HG03064 (cell line): ENCODE data around the gene TP53BP1.

ENCODE experiments used
- ATAC-seq: cut with Tn5 transposase; IDR thresholded peaks from one replicate; pipeline ENCODE4 v1.9.1; 2021; ENCODE audit warnings: low read depth; ENCODE audit not compliant: unreplicated experiment

TP53BP1 gene

GRCh38 chr15:43518197-43518761 lies 25.3 kb upstream of the TP53BP1 start:
- ATAC-seq: no peak

- no peak for ATAC-seq
Observed at GRCh38 chr15:43517354-43518196, 24.6 kb upstream of the TP53BP1 start, which contains the start of gene MAP1A. MAP1A (plus strand) TSS chr15:43517608; CDS start chr15:43521474, 3,866 bp downstream.

DNA sequence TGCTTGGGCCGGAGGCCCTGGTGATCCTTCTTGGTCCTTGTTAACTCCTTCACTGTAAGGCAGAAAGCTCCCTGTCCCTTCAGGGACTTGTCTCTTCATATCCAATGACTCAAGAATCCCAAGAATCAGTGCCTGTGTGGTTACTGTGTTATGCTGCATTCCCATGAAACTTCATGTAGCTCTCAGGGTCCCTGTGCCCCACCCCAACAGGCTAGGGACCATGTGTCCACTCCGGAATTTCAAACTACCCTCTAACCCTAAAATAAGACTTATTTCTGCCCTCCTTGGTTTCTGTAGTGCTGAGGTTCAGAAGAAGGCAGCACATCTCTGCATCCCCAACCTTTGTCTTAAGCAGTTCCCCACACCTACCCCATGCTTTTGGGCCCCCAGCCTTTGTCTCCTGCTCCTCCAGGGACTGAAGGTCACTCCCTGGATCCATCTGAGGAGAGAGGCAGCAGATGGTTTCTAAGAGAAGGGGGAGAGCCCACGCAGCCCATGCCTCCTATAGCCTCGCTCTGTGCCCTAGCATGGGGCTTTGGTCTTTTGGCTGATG lies 23.9 kb upstream of the TP53BP1 start:
- no peak for ATAC-seq

DNA sequence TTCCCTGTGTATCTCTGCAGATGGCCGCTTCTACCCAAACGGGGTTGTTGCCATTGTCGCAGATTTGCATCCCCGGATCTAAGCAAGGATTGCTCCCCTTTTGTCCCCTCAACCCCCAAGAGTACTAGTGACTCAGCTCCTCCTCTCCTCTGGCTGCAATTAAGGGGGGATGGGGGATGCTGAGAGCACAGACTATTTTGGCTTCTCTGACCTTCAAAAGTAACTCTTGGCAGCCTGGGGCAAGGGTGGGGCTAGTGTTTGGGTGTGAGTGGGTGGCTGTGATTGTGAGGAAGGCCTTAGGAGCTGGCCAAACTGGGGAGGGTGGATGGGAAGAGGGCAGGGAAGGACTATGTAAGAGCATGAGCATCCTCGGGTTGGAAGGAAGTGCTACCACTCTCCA lies 23.2 kb upstream of the TP53BP1 start:
- no peak for ATAC-seq

DNA sequence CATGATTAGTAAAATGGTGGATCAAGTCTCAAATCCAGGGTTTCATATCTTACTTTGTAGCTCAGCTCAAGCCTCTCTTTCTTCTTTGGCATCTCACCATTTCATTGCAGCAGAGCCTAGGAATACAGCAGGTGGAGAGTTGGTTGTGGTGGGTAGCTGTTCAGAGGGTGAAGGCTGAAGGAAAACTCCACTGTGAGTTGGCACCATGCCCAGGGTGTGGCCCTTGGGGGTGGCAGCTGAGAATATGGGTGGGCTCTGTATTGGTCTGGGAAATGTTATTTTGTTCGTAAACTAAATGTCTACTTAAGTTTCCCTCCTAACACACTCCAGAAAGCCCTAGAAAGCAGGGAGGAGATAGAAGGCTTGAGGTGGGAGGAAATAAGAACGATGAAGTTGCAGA lies 22.8 kb upstream of the TP53BP1 start:
- ATAC-seq: no peak

DNA sequence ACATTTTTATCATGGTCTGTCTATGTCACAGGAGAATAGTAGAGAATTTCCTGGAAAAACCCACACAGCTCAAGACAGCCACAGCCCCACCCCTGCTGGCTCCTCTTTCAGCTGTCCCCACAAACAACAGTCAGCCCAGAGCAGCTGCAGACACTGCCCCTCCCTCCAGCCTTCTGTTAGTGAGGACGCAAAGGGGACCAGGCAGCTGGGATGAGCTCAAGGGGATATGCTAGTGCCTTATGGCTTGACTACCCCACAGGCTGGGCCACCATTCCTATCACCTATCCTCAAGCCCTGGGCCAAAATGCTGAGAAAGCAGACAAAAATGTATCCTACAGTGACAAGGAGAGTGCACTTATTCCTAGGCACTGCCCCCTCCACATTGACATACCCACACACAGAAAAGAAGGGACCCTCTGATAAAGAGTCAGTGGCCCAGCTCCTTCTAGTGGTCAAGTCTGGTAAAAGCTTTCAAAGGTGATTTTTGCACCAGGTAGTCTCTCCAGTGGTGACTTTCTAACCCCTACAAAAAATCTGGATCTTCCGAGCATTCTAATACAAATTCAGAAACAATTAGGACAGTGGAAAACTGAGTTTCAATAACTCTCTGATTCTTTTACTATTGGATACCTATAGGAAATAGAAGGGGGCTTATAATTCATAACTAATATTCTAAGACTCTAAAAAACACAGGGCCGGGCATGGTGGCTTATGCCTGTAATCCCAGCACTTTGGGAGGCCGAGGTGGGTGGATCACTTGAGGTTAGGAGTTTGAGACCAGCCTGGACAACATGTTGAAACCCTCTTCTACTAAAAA lies 21.5 kb upstream of the TP53BP1 start:
- no peak for ATAC-seq

DNA sequence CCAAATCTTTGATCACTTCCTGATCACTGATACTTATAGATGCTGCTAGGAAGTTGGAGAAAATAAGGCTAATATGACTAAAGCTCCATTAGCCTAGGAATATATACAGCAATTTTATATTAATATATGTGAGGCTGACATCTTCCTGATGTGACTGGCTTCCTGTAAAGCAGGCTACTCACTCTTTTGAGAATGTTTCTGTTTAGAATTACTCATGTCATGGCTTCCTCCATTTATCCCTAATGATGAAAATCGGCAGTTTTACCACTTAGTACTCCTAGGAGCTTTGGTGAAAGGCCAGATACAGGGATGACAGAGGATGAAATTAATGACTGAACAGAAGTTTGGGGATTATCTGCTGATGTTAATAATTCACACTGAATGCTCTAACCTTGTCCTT lies 20.6 kb upstream of the TP53BP1 start:
- ATAC-seq: no peak

DNA sequence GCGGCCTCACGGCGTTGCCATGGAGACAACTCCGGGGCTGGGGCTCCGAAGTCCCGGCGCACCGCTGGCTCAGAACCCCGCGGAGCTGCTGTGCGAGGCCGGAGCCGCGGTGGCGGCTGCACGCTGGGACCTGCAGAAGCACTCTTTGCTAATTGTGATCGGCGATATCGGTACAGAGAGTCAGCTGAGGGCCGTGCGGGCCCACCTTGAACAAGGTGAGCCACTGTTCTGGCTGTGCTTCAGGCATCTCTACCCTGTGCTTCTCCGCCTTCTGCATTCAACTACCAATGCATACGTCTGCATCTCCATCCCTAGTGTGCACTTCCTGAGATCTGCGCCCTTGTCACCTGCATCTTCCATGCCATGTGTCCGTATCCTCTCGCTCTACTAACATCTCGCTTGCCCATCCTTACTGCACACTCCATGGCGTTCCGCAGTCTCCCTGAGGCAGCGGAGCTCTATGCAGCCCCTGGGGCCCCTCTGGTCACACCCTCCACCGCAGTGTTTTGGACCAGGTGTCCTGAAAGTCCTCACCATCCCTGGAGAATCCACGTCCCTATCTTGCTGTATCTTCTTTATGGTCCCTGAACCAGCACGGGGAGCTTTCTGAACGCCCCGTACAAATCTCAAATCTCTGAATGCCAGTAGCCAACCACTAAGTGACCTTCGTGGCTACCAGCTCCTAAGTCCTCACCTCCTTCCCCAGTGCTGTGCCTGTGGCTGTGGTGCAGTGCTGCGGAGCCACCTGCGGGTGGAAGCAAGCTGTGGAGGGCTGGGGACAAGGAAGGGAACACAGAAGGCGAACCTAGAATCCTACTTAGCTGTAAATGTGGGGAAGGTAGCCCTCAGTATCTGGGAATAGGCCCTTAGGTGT lies 18.3 kb upstream of the TP53BP1 start:
- ATAC-seq: peak; percentile 1

DNA sequence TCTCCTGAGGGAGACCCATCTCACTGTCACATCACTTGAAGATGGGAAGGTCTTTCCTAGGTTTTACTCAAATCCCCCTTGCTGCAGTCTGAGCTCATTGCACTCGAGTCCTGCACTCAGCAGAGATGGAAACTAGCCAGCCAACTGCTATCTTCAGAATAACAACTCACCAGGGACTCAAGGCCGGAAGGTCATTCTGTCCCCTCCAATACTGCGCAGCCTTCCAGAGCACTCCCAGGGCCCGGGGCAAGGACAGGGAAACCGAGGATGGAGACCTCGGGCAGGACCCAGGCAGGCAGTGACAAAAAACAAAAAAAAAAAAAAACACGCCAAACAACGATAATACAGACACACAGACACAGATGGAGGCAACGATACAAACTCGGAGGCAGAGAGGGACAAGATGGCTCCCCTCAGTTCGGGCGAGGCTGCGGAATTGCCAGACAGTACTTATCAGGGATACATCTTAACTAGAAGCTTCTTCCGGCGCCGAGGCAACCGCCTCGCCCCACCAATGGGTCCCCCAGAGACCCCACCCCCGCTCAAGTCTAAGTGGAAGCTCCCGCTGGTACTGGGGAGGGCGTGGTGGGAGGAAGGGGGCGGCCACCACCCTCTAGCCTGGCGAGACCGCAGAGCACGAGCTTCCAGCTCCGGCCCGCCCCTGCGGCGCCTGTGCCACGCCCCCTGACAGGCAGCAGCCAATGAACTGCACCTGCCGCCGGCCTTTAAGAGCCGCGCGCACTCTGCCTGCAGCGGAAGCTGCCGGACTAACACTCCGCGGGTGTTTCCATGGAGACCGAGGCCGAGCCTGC lies 17.4 kb upstream of the TP53BP1 start:
- peak; percentile 97 for ATAC-seq

DNA sequence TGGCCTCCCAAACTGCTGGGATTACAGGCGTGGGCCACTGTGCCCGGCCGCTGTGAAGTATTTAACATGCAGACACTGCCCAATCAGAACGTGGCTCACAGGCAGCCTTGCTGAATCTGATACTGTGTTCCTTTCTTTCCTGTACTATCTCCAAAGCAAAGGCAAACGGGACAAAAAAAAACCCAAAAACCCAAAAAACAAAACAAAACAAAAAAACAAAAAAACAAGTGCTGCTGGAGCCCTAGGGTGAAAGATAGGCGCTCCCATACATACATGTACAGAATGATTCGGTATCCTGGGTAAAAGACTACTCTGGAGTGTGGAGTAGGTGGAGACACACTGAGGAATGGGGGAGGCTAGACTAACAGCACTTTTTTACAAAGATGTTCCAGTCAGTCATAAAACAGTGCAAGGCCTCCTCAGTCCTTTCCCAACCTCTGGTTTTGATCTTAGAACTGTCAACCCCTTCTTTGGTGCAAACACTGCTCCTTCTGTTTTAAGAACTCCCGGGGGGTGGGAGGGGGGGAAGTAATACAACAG lies 16.8 kb upstream of the TP53BP1 start:
- ATAC-seq: no peak

DNA sequence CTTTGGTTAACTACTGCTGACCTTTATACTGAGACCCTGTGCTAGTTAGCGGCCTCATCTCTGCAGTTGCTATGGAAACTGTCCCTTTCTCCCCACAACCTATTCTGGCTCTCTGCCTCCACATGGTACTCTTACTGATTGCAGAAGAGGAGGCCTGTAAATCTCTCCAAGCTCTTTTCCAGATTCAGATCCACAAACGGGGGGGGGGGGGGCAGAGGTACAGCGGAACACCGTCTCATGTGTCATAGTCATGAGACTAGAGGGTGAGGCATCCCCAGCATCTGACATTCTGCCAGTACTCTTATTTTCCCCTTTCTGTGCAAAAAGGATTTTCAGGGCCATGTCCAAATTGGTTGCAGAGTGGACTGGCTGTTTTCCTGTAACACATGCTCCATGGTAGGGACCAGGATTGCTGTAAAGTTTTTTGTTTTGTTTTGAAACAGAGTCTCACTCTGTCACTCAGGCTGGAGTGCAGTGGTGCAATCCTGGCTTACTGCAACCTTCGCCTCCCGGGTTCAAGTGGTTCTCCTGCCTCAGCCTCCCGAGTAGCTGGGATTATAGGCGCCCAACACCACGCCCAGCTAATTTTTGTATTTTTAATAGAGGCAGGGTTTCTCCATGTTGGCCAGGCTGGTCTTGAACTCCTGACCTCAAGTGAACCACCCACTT lies 16.2 kb upstream of the TP53BP1 start:
- no peak for ATAC-seq

GRCh38 chr15:43508421-43508820 lies 15.5 kb upstream of the TP53BP1 start:
- no peak for ATAC-seq

DNA sequence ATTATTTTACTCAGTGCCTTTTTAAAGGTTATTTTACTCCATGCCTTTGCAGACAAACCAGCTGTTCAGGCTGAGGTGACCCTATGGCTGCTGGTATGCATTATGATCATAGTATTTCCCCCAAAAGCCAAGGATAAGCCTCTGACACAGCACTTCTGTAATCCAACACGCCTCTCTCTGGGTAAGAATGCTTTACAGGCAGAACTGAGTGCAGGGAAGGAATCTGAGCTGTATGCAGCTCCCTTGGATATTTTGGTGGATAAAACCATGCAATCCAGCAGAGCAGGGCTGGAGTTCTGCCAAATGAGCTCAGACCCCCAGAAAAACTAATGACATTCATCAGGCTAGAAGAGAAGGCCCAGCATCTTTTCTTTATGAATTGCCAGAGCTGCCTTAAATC lies 12.8 kb upstream of the TP53BP1 start:
- no peak for ATAC-seq

- ATAC-seq: no peak
Observed at GRCh38 chr15:43499635-43500034, 6.7 kb upstream of the TP53BP1 start.

GRCh38 chr15:43498990-43499389 lies 6.0 kb upstream of the TP53BP1 start:
- no peak for ATAC-seq

- no peak for ATAC-seq
Observed at GRCh38 chr15:43493703-43494472, 932 bp upstream of the TP53BP1 start.

DNA sequence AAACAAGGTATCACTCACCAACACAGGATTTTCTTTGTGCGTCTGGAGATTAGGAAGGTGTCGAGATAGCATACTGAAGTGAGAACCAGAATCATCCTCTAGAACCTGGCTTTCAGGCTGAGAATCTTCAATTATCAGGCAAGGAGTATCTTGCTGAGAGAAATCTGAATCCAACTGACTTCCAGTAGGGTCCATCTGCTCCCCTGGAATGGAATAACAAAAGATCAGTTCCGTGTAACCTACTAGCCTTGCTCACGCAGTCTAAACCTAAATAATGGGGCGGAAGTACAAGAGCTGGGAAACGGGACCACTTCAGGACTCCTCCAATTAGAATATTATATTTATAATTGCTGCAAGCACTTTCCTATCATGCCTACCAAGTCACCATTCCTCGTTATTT lies 690 bp downstream of the TP53BP1 start:
- ATAC-seq: no peak

- no peak for ATAC-seq
Observed at GRCh38 chr15:43489191-43489590, 3.8 kb downstream of the TP53BP1 start.
